Right atrium auricular region (tissue), 2 donors: ENCODE results near the gene MAD1L1. TPM values are rescaled to one million over a fixed set of nuclear protein-coding genes. Genes with fewer than 3 reads are reported as not detected.

Experiments
- DNase-seq: peaks from one replicate; pipeline ENCODE4 v3.0.0-alpha.2; 2019; ENCODE audit warnings: low spot score
- H3K27ac ChIP-seq, 2 donors: fragments of 200-600 bp; sonication (generic); 1 replicate in 1 of 2; 2 replicates in 1 of 2; pipeline ENCODE4 v1.5.1; 2016 to 2019
- H3K27me3 ChIP-seq, 2 donors: fragments of 200-600 bp; sonication (generic); one replicate each; pipeline versions ENCODE4 v1.5.1 to v1.6.0; 2017 to 2019
- H3K36me3 ChIP-seq: fragments of 200-600 bp; sonication (generic); one replicate; pipeline ENCODE4 v1.5.1; 2016
- H3K4me1 ChIP-seq, 2 donors: fragments of 200-600 bp; sonication (generic); one replicate each; pipeline versions ENCODE4 v1.5.1 to v1.6.0; 2017 to 2019
- H3K4me3 ChIP-seq, 2 donors: fragments of 200-600 bp; sonication (generic); 1 replicate in 1 of 2; 2 replicates in 1 of 2; pipeline ENCODE4 v1.5.1; 2017 to 2019; ENCODE audit warnings: mild to moderate bottlenecking in 1 of 2, moderate library complexity in 1 of 2
- H3K9me3 ChIP-seq, 2 donors: fragments of 200-600 bp; sonication (generic); one replicate each; pipeline ENCODE4 v1.5.1; 2019
- total RNA-seq, 2 donors: library from RNA; depleted of rRNA; stranded (reverse); fragments of >200 nt; gene quantifications; one replicate each; pipeline ENCODE4 v1.1.0, GENCODE V29; 2016
- TF ChIP-seq, protein P1 (sequence below), 2 donors: fragments of 200-600 bp; sonication (generic); IDR thresholded peaks; one replicate each; pipeline ENCODE4 v1.5.1; 2019; ENCODE audit warnings: antibody characterized with exemption in 2 of 2

Gene MAD1L1
- total RNA-seq, 2 donors from 2014 or later = 13.3 to 31.9 TPM

DNA sequence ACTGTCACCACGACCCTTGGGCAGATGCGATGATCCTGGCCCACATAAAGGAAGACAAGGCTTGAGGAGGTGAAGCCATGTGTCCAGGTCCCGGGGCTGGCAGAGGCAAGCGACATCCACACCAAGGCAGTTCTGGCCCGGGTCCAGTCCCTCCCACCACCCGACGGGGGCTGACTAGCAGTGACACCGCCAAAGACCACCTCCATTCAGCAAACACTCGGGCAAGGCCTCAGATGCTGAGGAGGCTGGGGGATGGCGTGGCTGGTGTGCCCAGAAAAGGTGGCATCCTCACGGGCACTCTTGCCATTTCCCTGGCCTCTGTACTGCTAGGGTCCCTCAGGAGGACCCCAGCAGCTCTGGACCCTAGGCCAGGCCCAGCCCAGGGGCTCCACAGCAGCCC is 343.7 kb downstream of the MAD1L1 start:
- Histone ChIP-seq H3K9me3 (no peaks in the 10 kb centered on the region), H3K27ac (no peak overlapping the region), H3K36me3 (no peaks in the 10 kb centered on the region), H3K4me1 (peaks cover 0 to 15% of the 10 kb centered on the region in 2 donors), H3K4me3 (no peak overlapping the region), H3K27me3 (no peaks in the 10 kb centered on the region)
- no peak for DNase-seq
- TF ChIP-seq, protein P1, sequence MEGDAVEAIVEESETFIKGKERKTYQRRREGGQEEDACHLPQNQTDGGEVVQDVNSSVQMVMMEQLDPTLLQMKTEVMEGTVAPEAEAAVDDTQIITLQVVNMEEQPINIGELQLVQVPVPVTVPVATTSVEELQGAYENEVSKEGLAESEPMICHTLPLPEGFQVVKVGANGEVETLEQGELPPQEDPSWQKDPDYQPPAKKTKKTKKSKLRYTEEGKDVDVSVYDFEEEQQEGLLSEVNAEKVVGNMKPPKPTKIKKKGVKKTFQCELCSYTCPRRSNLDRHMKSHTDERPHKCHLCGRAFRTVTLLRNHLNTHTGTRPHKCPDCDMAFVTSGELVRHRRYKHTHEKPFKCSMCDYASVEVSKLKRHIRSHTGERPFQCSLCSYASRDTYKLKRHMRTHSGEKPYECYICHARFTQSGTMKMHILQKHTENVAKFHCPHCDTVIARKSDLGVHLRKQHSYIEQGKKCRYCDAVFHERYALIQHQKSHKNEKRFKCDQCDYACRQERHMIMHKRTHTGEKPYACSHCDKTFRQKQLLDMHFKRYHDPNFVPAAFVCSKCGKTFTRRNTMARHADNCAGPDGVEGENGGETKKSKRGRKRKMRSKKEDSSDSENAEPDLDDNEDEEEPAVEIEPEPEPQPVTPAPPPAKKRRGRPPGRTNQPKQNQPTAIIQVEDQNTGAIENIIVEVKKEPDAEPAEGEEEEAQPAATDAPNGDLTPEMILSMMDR (IDR thresholded peaks at IDR 0.05) = no peak

DNA sequence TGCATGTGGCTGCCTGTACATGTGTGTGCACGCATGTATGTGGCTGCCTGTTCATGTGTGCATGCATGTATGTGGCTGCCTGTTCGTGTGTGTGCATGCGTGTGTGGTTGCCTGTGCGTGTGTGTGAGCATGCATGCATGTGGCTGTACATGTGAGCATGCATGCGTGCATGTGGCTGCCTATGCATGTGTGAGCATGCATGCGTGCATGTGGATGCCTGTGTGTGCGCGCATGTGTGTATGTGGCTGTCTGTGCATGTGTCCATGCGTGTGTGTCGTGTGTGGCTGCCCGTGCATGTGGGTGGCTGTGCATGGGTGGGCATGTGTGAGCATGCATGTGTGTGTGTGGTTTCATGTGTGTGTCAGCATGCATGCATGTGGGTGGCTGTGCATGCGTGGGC is 344.3 kb downstream of the MAD1L1 start:
- DNase-seq = no peak
- H3K4me3 ChIP-seq = no peak overlapping the region
- no peaks in the 10 kb centered on the region for H3K27me3 ChIP-seq
- peaks cover 0 to 15% of the 10 kb centered on the region in 2 donors for H3K4me1 ChIP-seq
- H3K9me3 ChIP-seq = no peaks in the 10 kb centered on the region
- TF ChIP-seq, protein P1 (IDR thresholded peaks at IDR 0.05) = no peak
- H3K27ac ChIP-seq = no peak overlapping the region
- no peaks in the 10 kb centered on the region for H3K36me3 ChIP-seq

DNA sequence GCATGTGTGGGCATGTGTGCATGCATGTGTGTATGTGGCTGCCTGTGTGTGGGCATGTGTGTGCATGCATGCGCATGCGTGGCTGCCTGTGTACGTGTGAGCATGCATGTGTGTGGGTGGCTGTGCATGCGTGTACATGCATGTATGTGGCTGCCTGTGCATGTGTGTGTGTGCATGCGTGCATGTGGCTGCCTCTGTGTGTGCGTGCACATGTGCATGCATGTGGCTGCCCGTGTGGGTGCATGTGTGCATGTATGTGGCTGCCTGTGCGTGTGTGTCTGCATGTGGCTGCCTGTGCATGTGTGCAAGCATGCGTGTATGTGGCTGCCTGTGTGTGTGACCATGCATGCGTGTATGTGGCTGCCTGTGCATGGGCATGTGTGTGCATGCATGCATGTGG is 345.5 kb downstream of the MAD1L1 start:
- DNase-seq = no peak
- no peak overlapping the region for H3K4me3 ChIP-seq
- TF ChIP-seq, protein P1 (IDR thresholded peaks at IDR 0.05) = no peak

DNA sequence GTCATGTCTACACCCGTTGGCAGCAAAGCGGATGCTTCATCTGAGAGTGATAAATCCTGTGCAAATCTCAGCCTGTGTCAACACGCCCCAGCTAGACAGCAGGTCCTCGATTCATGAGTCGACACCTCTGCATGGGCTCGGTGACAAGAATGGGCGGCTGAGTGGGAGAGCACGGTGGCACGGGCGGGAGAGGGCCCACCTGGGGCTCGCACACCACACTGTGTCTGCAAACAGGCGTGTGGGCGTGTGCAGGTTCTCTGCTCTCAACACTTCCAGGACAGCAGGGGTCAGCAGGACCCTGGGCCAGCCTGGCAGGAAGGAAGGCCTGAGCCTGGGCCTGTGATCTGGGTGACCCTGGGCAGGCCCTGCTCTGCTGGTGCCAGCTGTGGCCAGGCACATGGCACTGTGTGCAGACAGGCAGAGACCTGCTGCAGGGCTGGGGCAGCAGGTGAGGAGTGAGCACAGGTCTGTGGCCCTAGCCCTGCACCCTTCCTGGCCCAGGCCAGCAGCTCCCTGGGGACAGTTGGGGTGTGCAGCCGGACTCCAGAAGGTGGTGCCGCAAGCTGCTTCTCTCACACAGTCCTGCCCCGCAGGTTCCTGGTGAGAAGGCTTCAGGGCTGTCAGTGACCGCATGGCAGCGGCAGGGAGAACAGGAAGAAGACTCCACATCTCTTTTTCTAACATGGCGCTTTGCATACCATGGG is 346.2 kb downstream of the MAD1L1 start:
- Histone ChIP-seq H3K27me3 (no peaks in the 10 kb centered on the region), H3K36me3 (no peaks in the 10 kb centered on the region), H3K4me1 (peaks cover 0 to 15% of the 10 kb centered on the region in 2 donors), H3K27ac (no peak overlapping the region), H3K9me3 (no peaks in the 10 kb centered on the region), H3K4me3 (no peak overlapping the region)
- TF ChIP-seq, protein P1 (IDR thresholded peaks at IDR 0.05) = no peak
- DNase-seq = no peak

More for the DNA sequence above, 345.5 kb downstream of the MAD1L1 start:
- Histone ChIP-seq H3K9me3 (no peaks in the 10 kb centered on the region), H3K36me3 (no peaks in the 10 kb centered on the region), H3K27ac (no peak overlapping the region), H3K27me3 (no peaks in the 10 kb centered on the region), H3K4me1 (peaks cover 0 to 15% of the 10 kb centered on the region in 2 donors)

DNA sequence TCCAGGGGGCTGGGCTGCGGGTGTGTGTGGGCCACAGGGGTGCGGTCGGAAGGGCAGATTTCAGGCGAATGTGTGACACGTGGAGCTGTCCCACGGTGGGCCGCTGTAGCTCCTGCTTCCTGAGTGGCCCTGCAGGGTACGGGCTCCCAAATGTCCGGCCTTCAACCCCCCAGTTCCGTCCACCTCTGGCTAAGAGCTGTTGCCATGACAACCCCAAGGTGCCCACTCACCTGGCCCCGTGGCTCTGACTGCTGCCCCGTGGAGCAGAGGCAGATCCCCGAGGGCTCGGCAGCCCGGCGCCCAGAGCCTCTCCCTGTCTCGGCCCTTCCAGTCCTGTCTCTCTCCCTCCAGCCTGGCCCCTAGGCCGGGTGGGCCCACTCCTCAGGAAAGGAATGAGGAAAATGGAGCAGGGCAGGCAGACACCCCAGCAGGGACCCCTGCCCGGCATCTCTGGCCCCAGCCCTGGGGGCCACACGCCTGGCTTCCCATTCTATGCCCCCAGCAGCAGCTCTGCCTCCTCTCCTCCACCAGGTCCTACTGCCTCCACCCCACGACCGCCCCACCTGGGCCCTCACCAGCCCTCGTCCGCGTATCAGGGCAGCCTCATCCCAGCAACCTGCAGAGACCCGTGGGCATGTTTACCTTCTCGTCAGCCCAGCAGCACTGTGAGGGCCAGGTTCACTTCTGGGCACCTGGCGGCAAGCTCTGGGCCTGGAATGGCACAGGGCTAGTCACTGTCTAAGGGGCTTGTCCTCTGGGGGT is 347.1 kb downstream of the MAD1L1 start:
- Histone ChIP-seq H3K27ac (peak overlapping the region in 1 of 2 donors; percentile 26), H3K27me3 (no peaks in the 10 kb centered on the region), H3K4me1 (peaks cover 0 to 15% of the 10 kb centered on the region in 2 donors), H3K9me3 (no peaks in the 10 kb centered on the region), H3K36me3 (no peaks in the 10 kb centered on the region), H3K4me3 (no peak overlapping the region)
- TF ChIP-seq, protein P1 (IDR thresholded peaks at IDR 0.05) = no peak
- no peak for DNase-seq
